Activated naive CD8-positive, alpha-beta T cell treated with anti-CD3 and anti-CD28 coated beads for 36 hours (primary cell): ENCODE results near the gene CUX1. TPM values are rescaled to one million over a fixed set of nuclear protein-coding genes. Genes with fewer than 3 reads are reported as not detected.

ENCODE experiments used
- DNase-seq: peaks from one replicate; pipeline ENCODE4 v3.0.0; 2021
- H3K27ac Mint-ChIP-seq: one replicate; pipeline ENCODE4 v1.8.0; 2022; ENCODE audit warnings: mild to moderate bottlenecking, moderate library complexity, mixed read lengths
- H3K27me3 Mint-ChIP-seq: one replicate; pipeline ENCODE4 v1.8.0; 2022; ENCODE audit warnings: mild to moderate bottlenecking, mixed read lengths
- H3K36me3 Mint-ChIP-seq: one replicate; pipeline ENCODE4 v1.8.0; 2021; ENCODE audit warnings: mild to moderate bottlenecking, mixed read lengths
- H3K4me1 Mint-ChIP-seq: one replicate; pipeline ENCODE4 v1.8.0; 2021; ENCODE audit warnings: mixed read lengths
- H3K4me3 Mint-ChIP-seq: one replicate; pipeline ENCODE4 v1.8.0; 2022; ENCODE audit warnings: mild to moderate bottlenecking, moderate library complexity, mixed read lengths
- H3K9me3 Mint-ChIP-seq: one replicate; pipeline ENCODE4 v1.8.0; 2022; ENCODE audit warnings: mixed read lengths
- total RNA-seq, 2 experiments: library from RNA; stranded (reverse); gene quantifications; one replicate each; pipeline ENCODE4 v1.2.3, GENCODE V29; 2021

Gene CUX1
- total RNA-seq, 2 experiments from 2014 or later: 14.2 to 14.5 TPM

DNA sequence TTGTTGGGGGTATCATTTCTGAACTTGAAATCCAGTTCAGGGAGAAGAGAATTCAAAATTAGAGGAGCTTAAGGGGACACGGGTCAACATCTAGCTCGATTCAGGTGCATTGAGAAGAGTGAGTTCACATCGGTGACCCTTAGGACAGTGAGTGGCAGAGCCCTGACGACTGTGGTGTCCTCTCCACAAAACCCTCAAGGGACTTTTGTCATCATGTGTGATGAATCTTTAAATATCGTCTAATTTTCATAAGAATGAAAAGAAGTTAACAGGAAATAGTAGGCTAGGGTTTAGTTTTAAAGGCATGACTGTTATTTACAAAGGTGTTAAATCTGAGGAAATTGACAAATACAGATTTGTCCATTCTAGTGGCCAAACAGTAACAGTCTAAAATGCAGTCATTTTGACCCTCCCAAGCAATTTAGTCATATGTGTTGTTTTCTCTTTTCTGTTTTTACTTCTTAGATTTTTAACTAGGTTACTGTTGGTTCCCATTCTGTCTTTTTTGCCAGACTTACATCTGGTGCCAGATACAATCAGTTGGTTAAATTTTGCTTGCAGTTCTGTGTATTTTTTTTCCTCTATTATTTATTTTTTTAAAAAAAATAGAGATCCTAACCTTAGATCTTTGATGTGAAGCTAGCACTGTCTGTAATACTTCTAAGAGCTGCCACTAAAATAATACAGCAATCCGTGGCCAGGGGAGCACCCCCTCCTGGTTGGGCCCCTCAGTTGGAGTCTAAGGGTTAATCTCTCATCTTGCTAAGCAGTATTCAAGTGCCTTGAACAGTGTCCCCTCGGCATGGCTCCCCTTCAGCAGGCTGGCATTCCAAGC, 434.3 kb downstream of the CUX1 start:
- Mint-ChIP-seq H3K4me1 (no peaks in the 10 kb centered on the region), H3K27me3 (no peaks in the 10 kb centered on the region), H3K9me3 (no peaks in the 10 kb centered on the region), H3K4me3 (no peak overlapping the region), H3K36me3 (peaks cover 4% of the 10 kb centered on the region), H3K27ac (no peak overlapping the region)
- no peak for DNase-seq

DNA sequence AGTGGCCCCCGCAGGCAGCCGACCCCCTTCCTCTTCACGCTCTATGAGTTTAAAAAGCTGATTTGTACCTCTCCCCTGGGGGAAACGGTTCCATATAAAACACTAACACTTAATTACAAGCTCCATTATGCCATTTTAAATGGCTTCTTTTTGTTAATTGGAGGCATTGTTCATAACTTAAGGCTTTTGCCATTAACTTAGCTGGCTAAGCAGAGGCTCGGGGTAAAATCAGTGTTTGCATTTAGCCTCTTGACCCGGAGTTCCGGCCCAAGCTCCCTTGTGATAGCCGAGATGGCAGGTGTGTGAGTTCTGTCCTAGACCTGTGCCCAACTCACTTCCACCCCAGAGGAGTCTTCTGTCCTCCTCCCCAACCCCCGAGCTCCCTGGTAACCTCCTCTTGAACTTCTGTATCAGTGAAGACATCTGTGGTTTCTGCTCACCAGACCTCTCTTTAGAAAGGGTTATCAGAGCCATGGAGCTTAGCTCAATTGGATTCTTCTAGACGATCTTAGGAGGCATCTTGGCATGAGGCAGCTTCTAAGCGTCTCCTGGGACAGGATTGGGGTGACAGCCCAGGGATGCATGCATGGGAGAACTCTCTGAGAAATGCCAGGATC, 435.0 kb downstream of the CUX1 start:
- Mint-ChIP-seq H3K36me3 (peaks cover under 1% of the 10 kb centered on the region), H3K4me1 (no peaks in the 10 kb centered on the region), H3K9me3 (no peaks in the 10 kb centered on the region), H3K4me3 (no peak overlapping the region), H3K27ac (no peak overlapping the region), H3K27me3 (no peaks in the 10 kb centered on the region)
- DNase-seq: no peak

- no peaks in the 10 kb centered on the region for H3K4me1 Mint-ChIP-seq
- no peak overlapping the region for H3K4me3 Mint-ChIP-seq
Measured at GRCh38 chr7:102253066-102253972, 435.9 kb downstream of the CUX1 start.

GRCh38 chr7:102253973-102254370, 436.5 kb downstream of the CUX1 start:
- Mint-ChIP-seq H3K36me3 (no peaks in the 10 kb centered on the region), H3K4me1 (no peaks in the 10 kb centered on the region), H3K4me3 (no peak overlapping the region), H3K9me3 (no peaks in the 10 kb centered on the region), H3K27ac (no peak overlapping the region), H3K27me3 (no peaks in the 10 kb centered on the region)
- DNase-seq: no peak

More at GRCh38 chr7:102253066-102253972, 435.9 kb downstream of the CUX1 start:
- no peaks in the 10 kb centered on the region for H3K9me3 Mint-ChIP-seq
- no peak for DNase-seq
- H3K27me3 Mint-ChIP-seq: no peaks in the 10 kb centered on the region
- H3K27ac Mint-ChIP-seq: no peak overlapping the region
- no peaks in the 10 kb centered on the region for H3K36me3 Mint-ChIP-seq

GRCh38 chr7:102254521-102254920, 437.1 kb downstream of the CUX1 start:
- no peak for DNase-seq
- no peaks in the 10 kb centered on the region for H3K4me1 Mint-ChIP-seq
- no peaks in the 10 kb centered on the region for H3K27me3 Mint-ChIP-seq
- H3K27ac Mint-ChIP-seq: no peak overlapping the region
- no peaks in the 10 kb centered on the region for H3K36me3 Mint-ChIP-seq
- H3K4me3 Mint-ChIP-seq: no peak overlapping the region
- no peaks in the 10 kb centered on the region for H3K9me3 Mint-ChIP-seq

DNA sequence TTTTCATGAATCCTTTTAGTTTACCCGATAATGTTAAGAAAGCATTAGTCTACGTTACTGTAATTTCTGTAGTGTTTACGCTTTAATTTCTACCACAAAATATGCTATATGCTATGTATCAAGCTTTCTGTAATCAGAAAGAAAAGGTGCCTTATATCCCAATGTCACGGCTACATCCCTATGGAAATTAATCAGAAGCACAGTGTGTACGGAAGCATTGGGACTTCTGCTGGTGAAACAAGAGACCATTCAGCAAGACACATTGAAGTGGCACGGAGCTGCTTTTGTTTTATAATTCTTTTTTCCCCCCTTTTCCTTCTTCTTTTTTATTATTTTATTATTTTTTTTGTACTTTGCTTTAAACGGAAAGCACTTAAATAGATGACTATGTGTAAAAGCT, 438.1 kb downstream of the CUX1 start:
- Mint-ChIP-seq H3K27ac (no peak overlapping the region), H3K9me3 (no peaks in the 10 kb centered on the region), H3K4me1 (no peaks in the 10 kb centered on the region), H3K4me3 (no peak overlapping the region), H3K27me3 (no peaks in the 10 kb centered on the region), H3K36me3 (no peaks in the 10 kb centered on the region)
- no peak for DNase-seq

DNA sequence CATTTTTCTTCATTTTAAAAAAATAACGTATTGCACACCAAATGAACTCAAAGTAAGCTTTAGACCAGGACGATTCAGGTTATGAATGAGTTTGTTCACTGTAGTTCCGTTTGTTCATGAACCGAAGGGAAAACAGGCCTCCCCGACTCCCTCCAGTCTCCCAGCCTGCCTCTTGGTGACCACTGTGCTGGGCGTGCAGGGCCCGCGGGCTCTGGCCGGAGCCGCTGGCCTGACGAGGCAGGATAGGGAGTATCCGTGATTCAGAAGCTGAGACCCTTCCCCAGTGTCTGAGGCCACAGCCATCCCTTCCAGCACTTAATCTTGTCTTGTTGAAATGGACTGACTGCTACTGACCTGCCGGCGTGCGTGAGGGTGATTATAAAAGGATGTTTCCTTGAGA, 438.5 kb downstream of the CUX1 start:
- Mint-ChIP-seq H3K4me1 (no peaks in the 10 kb centered on the region), H3K27ac (no peak overlapping the region), H3K27me3 (no peaks in the 10 kb centered on the region), H3K9me3 (no peaks in the 10 kb centered on the region), H3K4me3 (no peak overlapping the region), H3K36me3 (no peaks in the 10 kb centered on the region)
- DNase-seq: no peak

GRCh38 chr7:102258073-102258748, 440.8 kb downstream of the CUX1 start:
- no peaks in the 10 kb centered on the region for H3K36me3 Mint-ChIP-seq
- no peak overlapping the region for H3K4me3 Mint-ChIP-seq
- no peak for DNase-seq
- H3K27me3 Mint-ChIP-seq: no peaks in the 10 kb centered on the region
- H3K9me3 Mint-ChIP-seq: no peaks in the 10 kb centered on the region
- no peak overlapping the region for H3K27ac Mint-ChIP-seq
- no peaks in the 10 kb centered on the region for H3K4me1 Mint-ChIP-seq

DNA sequence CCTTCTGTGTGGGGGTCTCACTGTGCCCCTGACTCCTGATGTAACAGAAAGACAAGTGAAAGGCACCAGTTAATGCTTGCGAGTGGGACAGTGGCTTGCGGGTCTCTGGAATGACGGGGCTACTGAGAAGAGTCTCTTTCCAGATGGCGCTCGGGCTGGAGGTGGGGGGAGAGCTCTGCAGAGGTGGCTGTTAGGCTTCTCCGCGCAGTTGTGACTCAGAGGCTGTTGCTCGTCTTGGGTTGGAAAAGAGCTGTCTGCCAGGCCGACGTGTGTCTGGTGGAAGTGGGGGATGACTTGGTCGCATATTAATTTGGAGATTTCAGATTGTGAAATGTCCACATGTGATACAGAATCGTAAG, 441.3 kb downstream of the CUX1 start:
- no peak overlapping the region for H3K4me3 Mint-ChIP-seq
- H3K36me3 Mint-ChIP-seq: no peaks in the 10 kb centered on the region
- H3K4me1 Mint-ChIP-seq: no peaks in the 10 kb centered on the region
- no peak for DNase-seq
- H3K9me3 Mint-ChIP-seq: no peaks in the 10 kb centered on the region
- no peak overlapping the region for H3K27ac Mint-ChIP-seq
- no peaks in the 10 kb centered on the region for H3K27me3 Mint-ChIP-seq

DNA sequence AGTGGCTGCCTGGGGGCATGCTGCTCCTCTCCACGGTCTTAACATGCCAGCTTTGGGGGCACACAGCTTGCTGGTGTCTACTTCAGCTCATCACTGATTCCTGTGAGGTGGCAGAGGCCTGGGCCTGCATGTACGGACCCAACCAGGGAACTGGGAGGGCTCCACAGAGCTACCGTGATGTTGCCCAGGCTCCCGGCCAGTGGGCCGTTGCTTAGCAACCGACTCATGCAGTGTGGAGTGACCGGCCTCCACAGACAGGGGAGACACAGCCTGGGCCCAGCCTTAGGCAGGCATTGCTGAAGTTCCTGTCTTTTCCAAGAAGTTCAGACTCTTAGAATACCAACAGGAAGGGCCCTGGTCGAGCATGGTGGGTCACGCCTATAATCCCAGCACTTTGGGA, 443.4 kb downstream of the CUX1 start:
- Mint-ChIP-seq H3K27me3 (no peaks in the 10 kb centered on the region), H3K4me1 (no peaks in the 10 kb centered on the region), H3K9me3 (no peaks in the 10 kb centered on the region), H3K36me3 (no peaks in the 10 kb centered on the region), H3K4me3 (no peak overlapping the region), H3K27ac (no peak overlapping the region)
- no peak for DNase-seq

DNA sequence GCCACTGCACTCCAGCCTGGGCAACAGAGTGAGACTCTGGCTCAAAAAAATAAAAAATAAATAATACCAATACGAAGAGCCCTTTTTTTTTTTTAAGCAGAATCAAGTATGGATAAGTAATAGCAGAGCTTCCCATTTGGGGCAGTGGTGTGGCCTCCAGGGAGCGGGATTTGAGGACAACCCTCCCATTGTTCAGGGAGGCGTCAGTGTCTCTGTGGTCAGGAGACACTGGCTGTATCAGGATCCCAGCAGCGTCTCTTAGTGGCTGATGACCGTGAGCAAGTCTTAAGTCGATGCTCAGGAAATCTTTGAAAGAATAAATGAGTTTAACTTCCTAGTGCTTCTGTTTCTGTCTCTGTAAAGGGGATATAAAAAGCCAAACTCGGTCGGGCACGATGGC, 444.0 kb downstream of the CUX1 start:
- DNase-seq: no peak
- Mint-ChIP-seq H3K36me3 (no peaks in the 10 kb centered on the region), H3K27me3 (no peaks in the 10 kb centered on the region), H3K27ac (no peak overlapping the region), H3K4me1 (no peaks in the 10 kb centered on the region), H3K9me3 (no peaks in the 10 kb centered on the region), H3K4me3 (no peak overlapping the region)

DNA sequence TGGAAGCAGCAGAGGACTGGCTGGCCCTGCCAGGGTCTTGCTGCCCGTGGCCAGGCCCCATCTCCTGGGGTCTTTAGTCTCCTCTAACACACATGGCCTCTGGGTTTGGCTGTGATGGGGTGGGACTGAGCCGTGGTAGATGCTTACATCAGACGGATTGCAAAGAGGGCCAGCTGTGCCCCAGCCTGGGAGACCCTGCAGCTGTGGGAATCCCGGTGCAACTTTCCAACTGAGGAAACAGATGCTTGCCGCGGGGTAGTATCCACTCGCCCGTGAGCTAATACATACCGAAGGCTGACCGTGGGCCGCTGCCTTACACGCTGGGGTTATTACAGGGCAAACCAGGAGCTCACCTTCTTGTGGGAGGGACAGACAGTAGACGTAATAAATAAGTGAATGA, 445.1 kb downstream of the CUX1 start:
- Mint-ChIP-seq H3K27ac (no peak overlapping the region), H3K36me3 (no peaks in the 10 kb centered on the region), H3K27me3 (no peaks in the 10 kb centered on the region), H3K4me3 (no peak overlapping the region), H3K9me3 (no peaks in the 10 kb centered on the region), H3K4me1 (no peaks in the 10 kb centered on the region)
- no peak for DNase-seq

DNA sequence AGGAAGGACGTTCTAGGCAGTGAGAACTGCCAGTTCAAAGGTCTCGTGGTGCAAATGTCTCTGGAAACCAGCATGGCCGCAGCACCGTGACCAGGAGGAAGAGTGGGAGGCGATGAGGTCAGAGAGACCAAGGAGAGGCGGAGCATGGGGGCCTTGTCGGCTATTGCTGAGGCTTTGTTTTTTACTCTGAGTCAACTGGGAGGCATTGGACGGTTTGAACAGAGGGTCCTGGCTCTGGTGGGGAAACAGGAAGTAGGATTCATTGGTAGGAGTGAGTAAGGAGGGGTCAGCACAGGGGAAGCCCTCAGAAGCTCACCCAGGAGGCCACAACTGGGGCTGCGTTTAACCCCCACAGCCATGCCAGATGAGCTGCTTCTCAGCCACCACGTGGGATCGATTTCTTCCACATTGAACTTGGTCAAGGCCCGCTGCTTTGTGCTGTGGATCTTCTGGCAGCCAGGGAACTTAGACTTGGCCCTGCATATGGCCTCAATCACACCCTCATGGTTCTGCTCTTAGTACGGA, 447.0 kb downstream of the CUX1 start:
- DNase-seq: no peak
- no peak overlapping the region for H3K27ac Mint-ChIP-seq
- H3K9me3 Mint-ChIP-seq: no peaks in the 10 kb centered on the region
- H3K4me3 Mint-ChIP-seq: no peak overlapping the region
- H3K4me1 Mint-ChIP-seq: no peaks in the 10 kb centered on the region
- no peaks in the 10 kb centered on the region for H3K36me3 Mint-ChIP-seq
- no peaks in the 10 kb centered on the region for H3K27me3 Mint-ChIP-seq

DNA sequence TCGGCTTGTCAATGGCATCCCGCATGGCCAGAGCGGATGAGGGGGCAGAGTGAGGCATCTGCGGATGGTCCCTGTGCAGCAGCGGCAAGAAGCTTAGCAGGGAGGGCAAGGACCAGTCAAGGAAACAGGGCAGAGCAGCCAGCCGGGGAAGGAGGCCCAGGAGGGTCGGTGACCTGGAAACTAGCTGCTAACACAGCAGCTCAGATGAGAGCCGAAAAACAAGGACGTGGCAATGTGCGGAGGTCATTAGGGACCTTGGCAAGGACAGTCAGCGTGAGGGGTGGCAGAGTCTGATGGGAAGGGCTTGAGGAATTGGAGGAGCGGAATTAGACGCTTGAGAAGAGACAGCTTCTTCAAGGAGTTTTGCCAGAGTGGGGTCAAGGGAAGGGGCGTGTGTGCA, 449.1 kb downstream of the CUX1 start:
- Mint-ChIP-seq H3K4me3 (no peak overlapping the region), H3K27ac (no peak overlapping the region), H3K4me1 (no peaks in the 10 kb centered on the region), H3K9me3 (no peaks in the 10 kb centered on the region), H3K36me3 (no peaks in the 10 kb centered on the region), H3K27me3 (no peaks in the 10 kb centered on the region)
- no peak for DNase-seq

GRCh38 chr7:102268635-102269034, 451.2 kb downstream of the CUX1 start:
- Mint-ChIP-seq H3K9me3 (no peaks in the 10 kb centered on the region), H3K36me3 (no peaks in the 10 kb centered on the region), H3K27me3 (no peaks in the 10 kb centered on the region), H3K4me3 (no peak overlapping the region), H3K4me1 (peaks cover 3% of the 10 kb centered on the region), H3K27ac (no peak overlapping the region)
- DNase-seq: no peak
